HG03521 (cell line): ENCODE results near the gene MPZL3.

Source experiments
- ATAC-seq: cut with Tn5 transposase; IDR thresholded peaks from one replicate; pipeline ENCODE4 v1.9.1; 2021; ENCODE audit warnings: mild to moderate bottlenecking, moderate library complexity; ENCODE audit not compliant: unreplicated experiment

The MPZL3 gene

DNA sequence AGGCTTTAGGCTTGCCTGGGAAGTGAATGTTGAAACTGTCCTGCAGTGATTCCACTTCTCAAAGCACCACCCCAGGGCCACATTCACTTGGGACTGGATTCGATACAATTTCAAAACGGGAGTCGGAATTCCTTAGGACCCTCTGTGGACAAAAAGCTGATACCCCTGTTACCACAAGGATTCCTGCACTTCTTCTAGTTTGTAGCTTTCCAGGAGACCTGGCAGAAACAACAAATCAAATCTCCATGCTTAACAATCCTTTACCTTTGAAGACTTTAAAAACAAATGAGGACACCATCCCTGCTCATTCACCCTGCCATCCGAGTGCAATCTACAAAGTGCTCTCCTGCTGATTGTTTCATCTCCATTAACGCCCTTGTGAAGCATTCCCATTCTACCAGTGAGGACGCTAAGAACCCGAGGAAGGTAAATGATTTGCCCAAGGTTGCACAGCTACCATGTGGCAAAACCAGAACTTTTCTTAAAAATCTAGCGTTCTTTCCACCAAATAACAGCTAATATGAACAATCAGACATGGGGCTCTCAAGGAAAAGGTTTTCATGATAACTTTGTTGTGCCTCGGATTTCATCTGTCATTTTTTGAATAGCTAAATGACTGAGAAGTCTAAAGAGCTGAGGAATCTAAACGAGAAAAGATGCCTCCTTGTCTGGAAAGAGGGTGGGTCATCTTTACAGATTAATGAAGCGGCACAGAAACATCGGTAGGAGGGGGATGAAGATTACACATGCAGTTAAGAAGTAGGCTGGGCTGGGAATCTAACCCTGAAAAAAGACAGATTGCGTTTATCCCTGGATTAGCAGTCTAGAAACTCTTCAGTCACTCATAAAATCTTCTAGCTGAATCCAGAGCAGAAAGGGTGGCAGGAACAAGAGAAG lies 12.7 kb upstream of the MPZL3 start:
- ATAC-seq, result no peak

DNA sequence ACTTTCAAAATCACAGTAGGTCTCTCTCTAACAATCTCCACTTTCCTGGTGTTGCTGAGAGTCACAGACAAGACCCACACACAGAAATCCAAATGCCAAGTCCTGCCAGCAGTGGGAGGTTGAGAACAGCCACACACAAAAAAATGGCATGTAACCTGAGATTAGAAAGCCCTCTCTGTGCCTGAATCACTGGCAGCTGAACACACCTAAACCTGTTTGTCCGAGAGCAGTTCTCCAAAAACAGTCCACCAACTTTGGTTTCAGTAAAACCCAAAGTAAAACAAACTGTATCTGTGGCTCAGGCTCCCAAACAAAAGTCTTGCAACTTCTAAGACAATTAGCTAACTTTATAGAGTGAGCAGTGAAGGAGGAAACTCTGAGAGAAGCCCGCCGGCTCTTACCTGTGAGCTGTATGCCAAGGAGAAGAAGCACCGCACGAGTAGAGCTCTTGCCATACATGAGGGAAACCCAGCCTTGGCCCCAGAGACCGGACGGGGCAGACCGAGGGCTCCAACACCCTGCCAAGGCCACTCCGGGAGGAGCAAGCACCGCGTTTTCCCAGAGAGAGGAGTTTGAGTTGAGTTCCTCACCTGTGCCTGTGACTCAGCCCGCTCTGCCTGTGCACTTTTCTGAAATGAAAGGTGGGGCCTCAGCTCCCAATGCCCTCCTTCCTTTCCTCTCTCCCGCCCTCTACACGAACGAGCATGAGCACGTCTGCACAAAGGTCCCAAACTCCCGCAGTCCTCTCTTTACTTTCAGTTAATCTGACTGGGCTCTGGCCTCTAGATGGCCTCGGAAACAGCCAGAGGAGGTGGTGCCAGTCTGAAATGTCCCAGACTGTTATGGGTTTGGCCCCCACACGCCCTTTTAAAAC lies 11.8 kb upstream of the MPZL3 start, which contains the start of gene MPZL2:
Gene MPZL2, minus strand, starts transcription at position 603 of the 874 bp plus-strand sequence. Its CDS starts 144 bp downstream, at position 459.
- no peak for ATAC-seq

DNA sequence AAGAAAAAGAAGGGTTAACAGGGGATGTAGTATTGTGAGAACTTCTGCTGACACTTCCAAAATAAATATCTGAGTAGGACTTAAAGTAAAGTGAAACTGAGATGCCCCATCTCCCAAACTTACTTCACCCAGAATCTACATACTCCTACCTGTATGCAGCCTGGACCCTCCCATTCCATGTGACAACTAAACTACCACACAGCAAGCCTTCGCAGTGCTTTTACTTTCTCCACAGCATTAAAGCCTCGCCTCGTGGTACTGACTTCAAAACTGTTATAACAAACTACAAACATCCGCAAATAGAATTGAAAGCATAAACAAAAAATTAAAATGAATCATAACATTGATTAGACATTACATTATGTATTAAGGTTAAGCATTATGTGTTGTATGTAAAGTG lies 10.9 kb upstream of the MPZL3 start:
- no peak for ATAC-seq

DNA sequence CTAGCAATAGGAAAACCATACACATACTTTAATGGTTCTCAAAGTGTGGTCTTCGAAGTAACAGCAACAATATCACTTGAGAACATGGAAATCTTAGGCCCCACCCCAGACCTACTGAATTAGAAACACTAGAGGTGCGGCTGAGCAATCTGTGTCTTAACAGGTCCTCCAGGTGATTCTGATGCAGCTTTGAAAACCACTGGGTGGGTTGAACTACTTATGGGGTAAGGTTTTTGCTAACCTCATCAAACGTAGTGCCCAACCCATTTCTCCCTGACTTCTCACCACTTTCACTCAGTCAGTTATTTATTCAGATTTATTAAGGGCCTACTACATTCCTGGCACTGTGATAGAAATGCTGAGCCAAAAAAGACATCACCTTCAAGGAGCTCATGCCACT lies 8.2 kb upstream of the MPZL3 start:
- ATAC-seq, result no peak

DNA sequence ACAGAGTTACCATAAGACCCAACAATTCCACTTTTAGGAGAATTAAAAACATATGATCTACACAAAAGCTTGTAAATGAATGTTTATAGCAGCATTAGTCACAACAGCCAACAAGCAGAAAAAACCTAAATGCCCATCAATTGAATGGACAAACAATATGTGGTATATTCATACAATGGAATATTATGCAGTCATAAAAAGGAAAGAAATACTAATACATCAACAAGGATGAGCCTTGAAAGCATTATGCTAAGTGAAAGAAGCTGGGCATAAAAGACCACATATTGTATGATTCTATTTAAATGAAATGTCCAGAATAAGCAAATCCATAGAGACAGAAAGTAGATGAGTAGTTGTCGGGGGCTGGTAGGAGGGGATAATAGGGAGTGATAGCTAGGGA lies 7.0 kb upstream of the MPZL3 start:
- no peak for ATAC-seq

DNA sequence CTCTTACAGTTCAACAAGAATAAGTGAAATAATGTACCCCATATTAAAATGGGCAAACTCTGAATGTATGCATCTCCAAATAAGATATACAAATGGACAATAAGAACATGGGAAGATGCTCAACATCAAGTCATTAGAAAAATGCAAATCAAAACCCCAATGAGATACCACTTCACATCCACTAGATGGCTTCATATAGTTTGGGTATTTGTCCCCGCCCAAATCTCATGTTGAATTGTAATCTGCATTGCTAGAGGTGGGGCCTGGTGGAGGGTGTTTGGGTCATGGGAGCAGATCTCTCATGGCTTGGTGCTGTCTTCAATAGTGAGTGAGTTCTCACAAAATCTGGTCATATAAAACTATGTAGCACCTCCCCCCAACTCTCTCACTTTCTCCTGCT lies 6.2 kb upstream of the MPZL3 start:
- ATAC-seq, result no peak

DNA sequence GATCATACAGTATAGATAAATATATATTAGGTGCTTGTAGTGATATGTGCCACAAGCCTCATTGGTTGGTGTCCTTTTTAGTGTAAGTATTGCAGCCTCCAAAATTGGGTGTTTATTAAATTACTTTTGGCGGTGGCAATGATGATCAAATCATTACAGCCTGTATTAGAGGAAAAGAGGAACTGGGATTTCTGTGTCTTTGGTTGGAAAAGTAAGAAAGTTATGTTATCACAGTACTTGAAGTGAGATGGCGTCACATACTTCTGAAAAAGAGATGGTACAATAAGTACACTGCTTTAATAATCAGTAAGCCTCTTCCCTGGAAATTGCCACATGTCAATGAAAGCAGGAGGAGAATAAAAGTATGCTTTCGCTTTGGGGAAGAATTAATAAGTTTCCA lies 523 bp upstream of the MPZL3 start:
- no peak for ATAC-seq

DNA sequence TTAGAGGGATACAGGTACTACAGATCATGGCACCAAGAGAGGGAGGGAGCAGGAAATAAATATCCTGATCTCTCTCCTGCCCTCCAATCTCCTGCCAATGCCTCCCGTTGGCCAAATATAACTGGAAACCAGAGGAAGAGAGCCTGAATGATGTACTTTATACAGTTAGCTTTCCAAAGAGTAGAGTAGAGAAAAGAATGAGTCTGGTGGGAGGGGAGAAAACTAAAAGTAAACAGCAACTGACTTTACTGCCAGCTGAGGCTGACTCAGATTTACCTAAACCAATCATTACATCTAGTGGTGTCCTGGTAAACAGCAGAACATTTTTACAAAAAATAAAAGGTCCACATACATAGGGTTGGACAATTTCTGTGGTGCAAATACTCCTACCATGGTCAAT lies 5.1 kb downstream of the MPZL3 start:
- ATAC-seq, result no peak

DNA sequence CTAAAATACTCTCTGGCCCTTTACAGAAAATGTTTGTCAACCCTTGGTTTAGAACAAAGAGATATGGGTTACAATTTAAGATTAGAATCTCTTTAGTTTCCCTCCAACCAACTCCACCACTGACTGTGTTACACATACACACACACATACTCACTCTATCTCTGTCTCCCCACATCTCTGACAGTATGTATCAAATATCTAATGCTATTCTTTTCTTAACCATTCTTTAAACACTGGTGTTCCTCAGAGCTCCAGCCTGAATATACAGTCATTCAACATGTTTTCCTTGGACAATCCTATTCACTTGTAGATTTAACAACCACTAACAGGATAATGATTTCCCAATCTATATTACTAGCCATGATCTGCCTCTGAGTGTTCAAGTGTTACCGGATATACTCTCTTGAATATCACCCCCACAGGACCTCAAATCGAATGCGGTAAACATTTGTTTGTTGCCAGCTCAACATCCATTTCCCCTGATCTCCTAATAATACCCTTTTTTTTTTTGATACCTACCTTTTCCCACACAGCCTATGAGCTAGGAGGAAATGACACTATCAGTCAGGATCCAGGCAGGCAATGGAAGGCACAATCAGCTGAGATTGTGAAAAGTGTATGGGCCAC lies 6.1 kb downstream of the MPZL3 start:
- ATAC-seq, result no peak

DNA sequence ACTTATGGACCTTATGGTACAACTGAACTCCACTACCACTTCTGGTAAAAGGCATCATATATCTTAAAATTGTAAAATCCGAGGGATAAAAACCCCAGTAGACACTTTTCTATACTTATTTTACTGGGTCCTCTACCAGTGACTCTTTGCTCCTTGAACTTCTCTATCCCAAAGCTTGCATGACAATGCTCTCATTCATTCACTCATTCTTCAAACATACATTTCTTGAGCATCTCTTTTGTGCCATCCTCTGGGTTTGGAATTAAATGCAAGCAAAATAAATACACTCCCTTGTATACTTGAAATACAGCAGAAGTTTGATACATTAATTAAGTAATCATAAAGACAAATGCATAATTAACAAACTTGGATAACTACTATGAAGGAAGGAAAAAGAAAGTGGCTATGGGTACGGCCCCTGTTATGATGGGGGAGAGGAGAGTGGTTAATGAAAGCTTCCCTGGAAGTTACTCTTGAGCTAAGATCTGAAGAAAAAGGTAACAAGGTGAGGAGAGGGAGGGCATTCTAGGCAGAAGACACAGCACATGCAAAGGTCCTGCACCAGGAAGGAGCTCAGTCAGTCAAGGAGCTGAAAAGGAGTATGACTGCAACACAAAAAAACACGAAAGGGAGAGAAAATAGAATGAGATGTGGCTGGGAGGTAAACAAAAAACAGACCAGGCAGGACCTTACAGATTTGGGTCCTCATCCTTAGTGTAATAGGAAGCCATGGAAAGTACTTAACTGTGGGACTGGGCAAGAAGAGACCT lies 8.0 kb downstream of the MPZL3 start:
- ATAC-seq, result no peak

DNA sequence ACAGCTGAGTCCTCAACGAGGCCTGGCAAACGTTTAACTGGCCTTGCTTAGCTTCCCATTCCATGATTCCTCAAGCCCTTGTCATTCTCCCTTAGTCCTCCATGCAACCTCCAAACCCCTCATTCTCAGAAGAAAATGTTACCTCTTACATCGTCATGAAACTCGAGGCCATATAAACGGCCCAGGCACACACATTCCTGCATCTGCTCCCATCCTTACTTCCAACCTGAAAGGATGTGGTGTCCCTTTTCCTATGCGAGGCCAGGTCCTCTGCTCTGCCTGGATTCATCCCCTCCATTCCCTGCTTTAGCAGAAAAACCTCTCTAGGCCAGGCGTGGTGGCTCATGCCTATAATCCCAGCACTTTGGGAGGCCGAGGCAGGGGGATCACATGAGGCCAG lies 9.0 kb downstream of the MPZL3 start:
- ATAC-seq, result no peak

DNA sequence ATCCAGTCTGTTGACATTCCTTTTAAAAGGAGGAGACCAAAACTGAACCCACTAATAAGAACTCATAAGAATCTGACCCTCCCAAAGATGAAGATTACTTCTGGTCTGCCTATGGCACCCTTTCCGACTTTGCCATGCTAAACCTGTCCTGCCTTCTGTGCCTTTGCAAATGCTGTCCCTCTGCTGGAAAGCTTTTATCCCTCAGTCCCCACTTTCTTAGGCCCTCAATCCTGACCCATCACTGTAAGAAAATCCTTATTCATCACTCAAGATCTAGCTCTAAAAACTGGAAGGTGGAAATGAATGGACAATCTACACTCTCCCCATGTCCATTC lies 10.4 kb downstream of the MPZL3 start:
- no peak for ATAC-seq

DNA sequence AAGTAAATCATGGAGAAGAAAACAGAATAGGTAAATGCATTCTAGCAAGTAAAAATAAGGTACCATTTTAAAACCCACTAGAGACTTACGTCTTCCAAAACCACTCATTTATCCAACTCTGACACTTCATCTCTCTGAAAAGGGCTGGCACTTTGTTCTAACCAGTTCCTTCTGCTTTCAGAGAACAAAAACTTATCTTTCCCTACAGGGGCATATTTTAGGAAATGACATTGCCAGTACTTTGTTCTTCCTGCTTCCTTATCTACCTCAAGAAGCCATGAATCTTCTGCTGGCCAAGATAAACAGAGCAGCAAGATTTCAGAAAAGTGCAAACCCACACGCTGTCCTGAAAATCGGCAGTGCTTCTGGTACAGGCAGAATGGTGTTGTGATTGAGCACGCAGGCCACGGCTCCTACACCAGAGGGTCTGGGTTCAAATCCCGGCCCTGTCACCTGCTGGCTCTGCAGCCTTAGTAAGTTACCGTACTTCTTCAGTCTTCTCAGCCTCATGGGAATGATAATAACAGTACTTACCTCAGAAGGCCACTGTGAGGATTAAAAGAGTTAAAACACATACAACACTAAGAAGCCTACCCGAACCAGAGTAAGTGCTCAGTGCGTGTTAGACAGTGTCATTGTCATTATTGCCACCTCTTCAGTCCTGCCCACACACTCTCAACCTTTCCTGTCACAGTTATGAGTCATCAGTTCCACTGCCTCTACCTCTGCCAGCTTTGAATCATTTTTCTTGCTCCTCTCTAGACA lies 11.0 kb downstream of the MPZL3 start:
- ATAC-seq, result peak; percentile 86

DNA sequence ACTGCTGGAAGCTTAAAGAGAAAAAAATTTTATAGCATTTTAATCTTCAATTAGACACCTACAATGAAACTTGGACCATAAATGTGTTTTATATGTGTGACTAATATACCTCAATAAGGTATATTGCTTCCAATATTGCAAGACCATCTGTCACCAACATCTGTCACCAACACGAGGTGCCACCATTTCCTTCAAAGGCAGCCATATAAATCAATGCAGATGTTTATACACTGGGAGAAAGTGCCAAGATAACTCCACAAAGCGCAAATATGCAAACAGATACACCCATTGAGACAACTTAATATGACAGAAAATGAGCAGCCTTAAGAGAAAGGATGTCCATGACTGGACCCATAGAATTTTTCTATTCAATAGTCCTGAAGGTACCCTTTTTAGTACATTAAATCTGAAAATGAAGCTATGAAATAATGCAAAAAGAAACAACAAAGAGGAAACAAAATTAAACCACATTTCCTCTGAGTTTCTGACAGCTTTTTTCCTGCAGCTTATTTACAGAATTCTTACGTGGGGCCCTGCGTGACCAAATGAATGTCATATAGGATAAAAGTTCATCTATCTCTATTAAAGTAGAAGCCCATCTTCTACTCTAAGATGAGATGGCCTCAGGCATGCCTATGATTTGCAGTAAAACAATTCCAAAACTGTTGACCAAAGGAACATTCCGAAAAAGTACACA lies 12.5 kb downstream of the MPZL3 start:
- no peak for ATAC-seq

DNA sequence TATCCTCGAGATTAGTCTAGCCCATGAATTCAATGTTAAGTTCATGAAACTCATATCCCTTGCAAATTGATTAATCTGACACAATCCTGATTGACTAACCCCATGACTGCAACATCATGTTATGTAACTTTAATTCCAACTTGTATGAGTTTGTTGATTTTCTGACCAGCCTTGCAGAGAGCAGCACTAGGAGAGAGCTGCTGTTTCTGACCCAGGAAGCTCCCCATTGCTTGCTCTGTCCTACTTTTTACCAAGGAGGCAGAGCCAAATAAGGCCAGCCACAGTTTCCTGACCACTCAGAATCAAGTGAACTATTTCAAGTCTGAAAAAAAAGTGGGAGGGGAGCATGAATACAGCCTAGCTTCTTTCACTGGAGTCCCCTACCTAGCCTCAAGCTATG lies 13.2 kb downstream of the MPZL3 start:
- no peak for ATAC-seq

DNA sequence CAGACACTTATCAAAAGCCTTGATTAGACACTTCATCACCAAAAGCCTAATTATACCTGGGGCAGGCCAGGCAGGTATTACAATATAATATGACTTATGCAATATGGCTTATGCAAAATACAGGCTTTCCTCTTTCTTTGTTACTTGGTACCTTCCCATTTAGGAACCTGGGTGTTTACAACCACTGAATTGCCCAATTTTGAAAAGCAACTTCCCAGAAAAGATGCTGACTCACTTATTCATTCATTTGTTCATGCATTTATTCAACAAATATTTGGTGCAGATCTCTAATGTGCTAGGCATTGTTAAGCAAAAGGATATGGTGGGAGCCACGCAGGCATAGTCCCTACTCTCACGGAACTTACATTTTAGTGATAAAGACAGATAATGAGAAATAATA lies 13.7 kb downstream of the MPZL3 start:
- no peak for ATAC-seq

DNA sequence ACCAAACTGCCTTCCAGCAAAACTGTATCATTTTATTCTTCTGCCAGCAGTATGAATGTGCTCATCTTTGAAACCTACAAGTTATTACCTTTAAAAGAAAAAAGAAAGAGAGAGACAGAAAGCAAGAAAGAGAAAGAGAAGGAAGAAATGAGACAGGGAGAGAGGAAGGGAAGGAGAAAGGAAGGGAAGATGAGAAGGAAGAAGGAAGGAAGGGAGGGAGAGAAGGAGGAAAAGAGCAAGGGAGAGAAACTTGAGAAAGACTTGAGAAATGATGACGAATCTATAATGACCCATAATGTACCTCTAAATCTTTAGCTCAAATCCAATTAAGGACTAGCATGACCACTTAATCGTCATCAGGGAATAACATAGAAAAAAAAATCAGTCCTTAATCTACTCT lies 16.0 kb downstream of the MPZL3 start:
- ATAC-seq, result no peak

DNA sequence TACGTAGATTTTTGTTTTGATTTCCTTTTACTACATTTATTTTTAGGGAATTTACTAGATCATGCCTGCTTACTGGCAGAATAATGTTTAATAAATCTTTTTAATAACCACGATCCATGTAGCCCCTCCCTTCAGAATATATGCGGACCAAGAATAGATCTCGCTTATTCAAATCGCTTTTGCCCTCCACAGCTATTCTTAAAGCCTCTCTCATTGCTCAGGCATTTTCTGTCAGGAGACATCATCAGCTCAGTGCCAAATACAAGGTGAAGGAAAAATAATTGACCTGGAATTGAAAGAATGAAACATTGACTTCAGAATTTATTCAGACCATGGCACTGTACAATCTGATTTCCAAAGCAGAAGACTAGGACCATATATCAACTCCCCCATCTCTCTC lies 17.3 kb downstream of the MPZL3 start:
- ATAC-seq, result no peak

DNA sequence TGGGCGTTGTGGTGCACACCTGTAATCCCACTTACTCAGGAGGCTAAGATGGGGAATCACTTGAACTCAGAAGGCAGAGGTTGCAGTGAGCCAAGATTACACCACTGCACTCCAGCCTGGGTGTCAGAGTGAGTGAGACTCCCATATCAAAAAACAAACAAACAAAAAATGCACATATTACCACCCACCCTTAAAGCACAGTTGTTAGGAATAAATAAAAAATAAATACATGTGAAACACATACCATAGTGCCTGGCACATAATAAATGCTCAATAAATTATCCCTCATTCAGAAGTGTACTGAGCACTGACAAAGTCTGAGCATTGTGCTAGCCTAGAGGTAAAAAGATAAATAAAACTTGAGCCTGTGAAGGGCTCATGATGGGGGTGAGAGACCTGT lies 18.3 kb downstream of the MPZL3 start:
- no peak for ATAC-seq

DNA sequence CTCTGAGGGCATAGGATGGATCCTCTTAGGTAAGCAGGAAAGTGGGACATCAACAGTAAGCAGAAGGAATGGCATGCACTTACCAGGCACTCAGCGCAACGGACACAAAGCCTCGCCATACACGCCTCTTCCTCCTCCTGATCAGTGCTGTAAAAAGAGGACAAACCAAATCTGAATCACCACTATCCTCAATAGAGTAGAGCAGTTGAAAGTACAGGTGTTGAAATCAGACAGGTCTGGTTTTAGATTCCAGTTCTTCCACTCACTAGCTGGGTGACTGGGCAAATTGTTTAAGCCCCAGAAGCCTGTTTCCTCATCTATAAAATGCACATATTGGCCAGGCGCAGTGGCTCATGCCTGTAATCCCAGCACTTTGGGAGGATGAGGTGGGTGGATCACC lies 18.8 kb downstream of the MPZL3 start:
- no peak for ATAC-seq
